Kidney (tissue), 14 donors: ENCODE data around the gene TMEM52. TPM values are rescaled to one million over a fixed set of nuclear protein-coding genes. Genes with fewer than 3 reads are reported as not detected.

Experiments
- DNase-seq, 5 donors: peaks; one replicate each; pipeline ENCODE4 v3.0.0-alpha.2; 2013 to 2020
- FAIRE-seq: peaks from 2 replicates; lab custom pipeline; 2012; peaks lifted over from hg19 to GRCh38; lab: Jason Lieb, UNC
- H3K27ac ChIP-seq, 2 donors: one replicate each; pipeline ENCODE4 v1.7.0; 2013; ENCODE audit warnings: low read depth in 2 of 2, low read length in 2 of 2, inconsistent platforms in 1 of 2
- H3K27me3 ChIP-seq: one replicate; pipeline ENCODE4 v1.7.1; 2013; ENCODE audit warnings: low read length, inconsistent platforms; ENCODE audit not compliant: control insufficient read depth, insufficient read depth
- H3K36me3 ChIP-seq, 3 donors: one replicate each; pipeline versions ENCODE4 v1.7.0 to v1.7.1; 2013; ENCODE audit warnings: low read length in 3 of 3, control low read depth in 1 of 3, inconsistent platforms in 1 of 3; ENCODE audit not compliant: insufficient read depth in 3 of 3, control insufficient read depth in 2 of 3
- H3K4me1 ChIP-seq, 3 donors: one replicate each; pipeline versions ENCODE4 v1.7.0 to v1.7.1; 2013; ENCODE audit warnings: low read length in 3 of 3, inconsistent platforms in 1 of 3, low read depth in 1 of 3; ENCODE audit not compliant: control insufficient read depth in 2 of 3, insufficient read depth in 2 of 3
- H3K4me3 ChIP-seq, 3 donors: one replicate each; pipeline versions ENCODE4 v1.7.0 to v1.8.1; 2013; ENCODE audit warnings: low read length in 3 of 3, control low read depth in 1 of 3, inconsistent platforms in 1 of 3
- H3K9ac ChIP-seq, 3 donors: one replicate each; pipeline versions ENCODE4 v1.7.0 to v1.7.1; 2013; ENCODE audit warnings: low read length in 3 of 3, control low read depth in 1 of 3, inconsistent platforms in 1 of 3
- H3K9me3 ChIP-seq, 3 donors: one replicate each; pipeline versions ENCODE4 v1.7.0 to v1.7.1; 2013; ENCODE audit warnings: low read length in 3 of 3, control low read depth in 1 of 3, inconsistent platforms in 1 of 3; ENCODE audit not compliant: control insufficient read depth in 2 of 3, insufficient read depth in 1 of 3
- CTCF ChIP-seq: IDR thresholded peaks from 3 replicates; pipeline ENCODE4 v1.5.1; 2012; ENCODE audit warnings: mild to moderate bottlenecking, moderate library complexity, borderline replicate concordance; ENCODE audit not compliant: insufficient read depth; ENCODE audit errors: extremely low read depth
- intact Hi-C: fragments of 100-400 bp; cut with DNase I; formaldehyde crosslinking; loops from one replicate; pipeline ENCODE4 v1.11.1; 2022
- polyA plus RNA-seq: library from polyadenylated mRNA; stranded (reverse); fragments of 350-450 nt; fragmentation: Illumina TruSeq; extraction: RNeasy Lipid Tissue Mini Kit (QIAGEN cat#74804); gene quantifications from one replicate; pipeline ENCODE4 v1.2.3, GENCODE V29; 2014; ENCODE audit warnings: low read depth, low replicate concordance; ENCODE audit not compliant: insufficient read depth
- total RNA-seq: library from RNA; stranded (reverse); fragmentation: NEBNext Ultra II Directional; extraction: Animal tissue kit (Norgen Biotek cat#: 25700); gene quantifications from one replicate; pipeline ENCODE4 v1.2.1, GENCODE V29; 2021
- donor health status: control.
- donor health status: control.
- donor health status: control.
- donor health status: control.
- donor health status: control.
- donor health status: DM: yes; HTN: yes; CAD: no.
- donor health status: Normal renal cell carcinoma (clear cell type).

TMEM52 gene
- total and polyA plus RNA-seq, 2 donors from 2014 or later: 0.50 to 5.1 TPM

- TF ChIP-seq CTCF: no peak
- peak in 4 of 5 donors; percentile 61 to 77 (median 66) for DNase-seq
- intact Hi-C loops: no loop called here
- no peaks in the 10 kb centered on the region for H3K4me1 ChIP-seq
- H3K4me3 ChIP-seq: no peak overlapping the region
- H3K27me3 ChIP-seq: no peaks in the 10 kb centered on the region
- H3K27ac ChIP-seq: no peak overlapping the region
- H3K9ac ChIP-seq: no peak overlapping the region
- no peaks in the 10 kb centered on the region for H3K36me3 ChIP-seq
- no peak for FAIRE-seq
- no peaks in the 10 kb centered on the region for H3K9me3 ChIP-seq
Observed at GRCh38 chr1:1966071-1966740, 47.1 kb upstream of the TMEM52 start.

- H3K4me1 ChIP-seq: no peaks in the 10 kb centered on the region
- H3K9me3 ChIP-seq: no peaks in the 10 kb centered on the region
- H3K27me3 ChIP-seq: no peaks in the 10 kb centered on the region
- DNase-seq (no peak), FAIRE-seq (no peak)
- H3K4me3 ChIP-seq: no peak overlapping the region
- no peaks in the 10 kb centered on the region for H3K36me3 ChIP-seq
- H3K27ac ChIP-seq: no peak overlapping the region
- intact Hi-C loops: no loop called here
- no peak for TF ChIP-seq CTCF
- H3K9ac ChIP-seq: no peak overlapping the region
Observed at GRCh38 chr1:1965546-1965945, 46.5 kb upstream of the TMEM52 start.

- DNase-seq (peak in 1 of 5 donors; percentile 8), FAIRE-seq (no peak)
- no peak overlapping the region for H3K9ac ChIP-seq
- no peaks in the 10 kb centered on the region for H3K27me3 ChIP-seq
- intact Hi-C loops: no loop called here
- no peak overlapping the region for H3K4me3 ChIP-seq
- no peaks in the 10 kb centered on the region for H3K4me1 ChIP-seq
- H3K27ac ChIP-seq: no peak overlapping the region
- no peaks in the 10 kb centered on the region for H3K36me3 ChIP-seq
- no peak for TF ChIP-seq CTCF
- no peaks in the 10 kb centered on the region for H3K9me3 ChIP-seq
Observed at GRCh38 chr1:1964811-1965210, 45.7 kb upstream of the TMEM52 start.

GRCh38 chr1:1963570-1963969 lies 44.5 kb upstream of the TMEM52 start:
- intact Hi-C loops: no loop called here
- TF ChIP-seq CTCF: no peak
- DNase-seq: no peak

More at GRCh38 chr1:1963570-1963969, 44.5 kb upstream of the TMEM52 start:
- Histone ChIP-seq H3K36me3 (no peaks in the 10 kb centered on the region), H3K4me1 (no peaks in the 10 kb centered on the region), H3K9ac (no peak overlapping the region), H3K27ac (no peak overlapping the region), H3K4me3 (no peak overlapping the region), H3K27me3 (no peaks in the 10 kb centered on the region), H3K9me3 (no peaks in the 10 kb centered on the region)
- FAIRE-seq: no peak
